H1 (cell line): ENCODE measurements around the gene SIX3. TPM values are rescaled to one million over a fixed set of nuclear protein-coding genes. Genes with fewer than 3 reads are reported as not detected.
A peak's percentile ranks its signal among the peaks of the same experiment; 100 is the strongest.

Experiments
- ASH2L ChIP-seq: fragments of 200-600, 300-600 bp; sonication (generic); IDR thresholded peaks from one replicate; pipeline ENCODE4 v1.7.1; 2017; ENCODE audit warnings: low read length
- BRCA1 ChIP-seq: IDR thresholded peaks from 2 replicates; pipeline ENCODE4 v1.6.1; 2012; ENCODE audit warnings: low read depth, low read length, improper control_type of control experiment
- CBX8 ChIP-seq: fragments of 300-800, 300-1000 bp; sonication (generic); IDR thresholded peaks from 2 replicates; pipeline ENCODE4 v1.7.1; 2016; ENCODE audit warnings: low read depth, low read length, borderline replicate concordance
- JUND ChIP-seq: IDR thresholded peaks from 2 replicates; pipeline ENCODE4 v1.6.1; 2011; ENCODE audit warnings: mild to moderate bottlenecking, improper control_type of control experiment, low read length
- KDM4A ChIP-seq: IDR thresholded peaks from one replicate; pipeline ENCODE4 v1.7.1; 2012; ENCODE audit warnings: low read depth, mild to moderate bottlenecking, moderate library complexity, low read length, inconsistent platforms; ENCODE audit not compliant: severe bottlenecking
- KDM5A ChIP-seq: fragments of 200-600 bp; IDR thresholded peaks from 2 replicates; pipeline ENCODE4 v1.7.1; 2012; ENCODE audit warnings: mild to moderate bottlenecking, low read length, inconsistent platforms, mixed read lengths
- MAFK ChIP-seq: IDR thresholded peaks from 2 replicates; pipeline ENCODE4 v1.6.1; 2012; ENCODE audit warnings: low read depth, mild to moderate bottlenecking, improper control_type of control experiment, low read length
- NANOG ChIP-seq: IDR thresholded peaks from 2 replicates; pipeline ENCODE4 v1.6.1; 2011; ENCODE audit warnings: low read length, low read depth, mild to moderate bottlenecking, inconsistent platforms; ENCODE audit not compliant: insufficient read depth, poor library complexity, severe bottlenecking
- RFX5 ChIP-seq: IDR thresholded peaks from 2 replicates; pipeline ENCODE4 v1.6.1; 2011; ENCODE audit warnings: low read depth, low read length, improper control_type of control experiment, borderline replicate concordance
- RXRA ChIP-seq: IDR thresholded peaks from 2 replicates; pipeline ENCODE4 v1.6.1; 2011; ENCODE audit warnings: low read depth, mild to moderate bottlenecking, low read length, moderate library complexity; ENCODE audit not compliant: insufficient read depth
- SIX5 ChIP-seq: IDR thresholded peaks from 2 replicates; pipeline ENCODE4 v1.6.1; 2011; ENCODE audit warnings: mild to moderate bottlenecking, low read depth, low read length
- SP1 ChIP-seq: IDR thresholded peaks from 2 replicates; pipeline ENCODE4 v1.6.1; 2011; ENCODE audit warnings: low read depth, low read length
- SRF ChIP-seq: IDR thresholded peaks from 2 replicates; pipeline ENCODE4 v1.6.1; 2011; ENCODE audit warnings: mild to moderate bottlenecking, low read depth, low read length, moderate library complexity
- TAF7 ChIP-seq: optimal IDR thresholded peaks from 2 replicates; pipeline ENCODE3; 2011; ENCODE audit warnings: low read depth, mild to moderate bottlenecking, inconsistent platforms, low read length, moderate library complexity, borderline replicate concordance
- TEAD4 ChIP-seq: IDR thresholded peaks from 2 replicates; pipeline ENCODE4 v1.6.1; 2012; ENCODE audit warnings: low read depth, low read length, inconsistent platforms, mixed read lengths
- polyA plus RNA-seq, 7 experiments: library from polyadenylated mRNA; depleted of rRNA in 3 of 7; stranded (reverse) in 5 of 7; unstranded in 2 of 7; fragments of >200 nt in 5 of 7; fragments of 200-250 nt in 2 of 7; gene quantifications; 1 replicate in 5 of 7; 2 replicates in 1 of 7; 4 replicates in 1 of 7; pipeline versions ENCODE4 v1.2.1 to v1.2.3, GENCODE V29; 2011 to 2013; ENCODE audit warnings: missing spikeins in 2 of 7, mixed read lengths in 2 of 7
- total RNA-seq: library from RNA; stranded (reverse); fragmentation: NEBNext Ultra II Directional; extraction: Animal tissue kit (Norgen Biotek cat#: 25700); gene quantifications from 2 replicates; pipeline ENCODE4 v1.2.1, GENCODE V29; 2021

The SIX3 gene
- total and polyA plus RNA-seq, 2 of the 8 experiments (the other 6 are each of a cell fraction or from before 2014, with no cell fraction given): 0.02 to 0.19 TPM

GRCh38 chr2:44940732-44941464 lies 604 bp upstream of the SIX3 start (continued):
- TF ChIP-seq TAF7 (no peak), TEAD4 (no peak), SP1 (no peak), NANOG (no peak), BRCA1 (no peak), RFX5 (no peak), KDM5A (no peak), ASH2L (no peak), SRF (no peak), SIX5 (no peak), CBX8 (no peak), MAFK (no peak), JUND (no peak), KDM4A (peak; percentile 17), RXRA (no peak)
